NT2/D1 (cell line): ENCODE data around the gene ASAP2.

Experiments
- DNase-seq: peaks from one replicate; pipeline ENCODE4 v3.0.0-alpha.2; 2011; ENCODE audit warnings: low read depth, low spot score
- H3K27me3 ChIP-seq: 2 replicates; pipeline ENCODE4 v1.6.0; 2011; ENCODE audit warnings: mild to moderate bottlenecking; ENCODE audit not compliant: insufficient read length, insufficient read depth
- H3K36me3 ChIP-seq: 2 replicates; pipeline ENCODE4 v1.6.1; 2011; ENCODE audit warnings: mild to moderate bottlenecking, low read length, mixed read lengths; ENCODE audit not compliant: insufficient read depth, insufficient read length
- H3K4me1 ChIP-seq: 2 replicates; pipeline ENCODE4 v1.5.1; 2011; ENCODE audit not compliant: insufficient read depth, insufficient read length
- H3K4me3 ChIP-seq: 2 replicates; pipeline ENCODE4 v1.5.1; 2011; ENCODE audit warnings: low read depth; ENCODE audit not compliant: insufficient read length
- H3K9ac ChIP-seq: 2 replicates; pipeline ENCODE4 v1.6.0; 2011; ENCODE audit warnings: low read depth; ENCODE audit not compliant: insufficient read length
- H3K9me3 ChIP-seq: 2 replicates; pipeline ENCODE4 v1.5.1; 2011; ENCODE audit warnings: mild to moderate bottlenecking, low read length; ENCODE audit not compliant: insufficient read depth
- SUZ12 ChIP-seq: IDR thresholded peaks from 2 replicates; pipeline ENCODE4 v1.6.1; 2011; ENCODE audit not compliant: insufficient read length, insufficient read depth; ENCODE audit errors: extremely low read depth
- YY1 ChIP-seq: IDR thresholded peaks from 2 replicates; pipeline ENCODE4 v1.6.1; 2011; ENCODE audit not compliant: insufficient read length, insufficient read depth
- ZNF274 ChIP-seq: IDR thresholded peaks from 2 replicates; pipeline ENCODE4 v1.6.1; 2011; ENCODE audit warnings: mild to moderate bottlenecking, low read depth, low read length

Gene ASAP2

GRCh38 chr2:9188823-9189222, 17.8 kb upstream of the ASAP2 start:
- Histone ChIP-seq H3K36me3 (no peaks in the 10 kb centered on the region), H3K4me1 (peaks cover 4% of the 10 kb centered on the region), H3K9ac (no peak overlapping the region), H3K27me3 (no peaks in the 10 kb centered on the region), H3K9me3 (no peaks in the 10 kb centered on the region), H3K4me3 (no peak overlapping the region)
- TF ChIP-seq ZNF274: no peak
- no peak for TF ChIP-seq SUZ12
- no peak for TF ChIP-seq YY1
- DNase-seq: no peak

DNA sequence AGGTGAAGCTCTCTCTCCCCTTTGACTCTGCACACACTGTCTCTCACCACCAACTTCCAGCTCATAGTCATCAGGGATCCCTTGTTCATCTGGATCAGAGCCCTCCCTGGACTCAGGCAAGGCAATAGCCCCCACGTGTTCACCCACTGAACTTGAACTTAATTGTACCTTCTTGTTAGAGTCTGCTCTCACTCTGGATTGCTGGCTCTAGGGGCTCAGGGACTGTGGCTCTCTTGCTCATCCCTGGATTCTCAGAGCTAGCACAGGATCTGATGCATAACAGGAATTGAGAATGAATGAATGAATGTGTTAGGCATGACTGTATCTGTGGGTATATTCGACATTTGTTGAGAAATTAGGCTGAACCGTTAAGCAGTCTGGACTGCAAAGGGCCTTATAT, 16.7 kb upstream of the ASAP2 start:
- Histone ChIP-seq H3K9me3 (no peaks in the 10 kb centered on the region), H3K4me3 (no peak overlapping the region), H3K27me3 (no peaks in the 10 kb centered on the region), H3K4me1 (peaks cover 4% of the 10 kb centered on the region), H3K9ac (no peak overlapping the region), H3K36me3 (no peaks in the 10 kb centered on the region)
- TF ChIP-seq SUZ12: no peak
- TF ChIP-seq YY1: no peak
- DNase-seq: no peak

- Histone ChIP-seq H3K27me3 (no peaks in the 10 kb centered on the region), H3K36me3 (no peaks in the 10 kb centered on the region), H3K9me3 (no peaks in the 10 kb centered on the region), H3K4me1 (peaks cover 4% of the 10 kb centered on the region), H3K4me3 (no peak overlapping the region), H3K9ac (no peak overlapping the region)
- DNase-seq: no peak
- TF ChIP-seq SUZ12: no peak
- TF ChIP-seq ZNF274: no peak
- TF ChIP-seq YY1: no peak
These were observed 15.6 kb upstream of the ASAP2 start for GRCh38 chr2:9191041-9191481.

DNA sequence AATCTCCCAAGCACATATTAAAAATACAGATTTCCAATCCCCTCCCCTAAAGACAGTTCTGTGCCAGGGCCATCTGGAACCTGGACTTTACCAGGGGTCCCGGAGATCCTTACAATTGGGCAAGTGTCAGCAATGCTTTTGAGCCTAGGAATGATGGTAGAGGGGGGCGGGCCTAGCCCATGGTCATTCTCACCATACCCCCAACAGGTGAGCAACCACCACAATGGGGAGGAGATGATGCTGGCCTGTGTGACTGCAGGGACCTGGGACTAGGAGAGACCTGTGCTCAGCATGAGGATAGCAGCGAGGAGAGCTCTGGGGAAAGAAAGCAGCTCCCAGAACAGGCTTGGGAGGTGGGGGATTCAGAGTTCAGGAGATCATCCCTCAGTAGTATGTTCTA, 13.9 kb upstream of the ASAP2 start:
- no peaks in the 10 kb centered on the region for H3K36me3 ChIP-seq
- H3K4me3 ChIP-seq: no peak overlapping the region
- no peak for DNase-seq
- H3K9me3 ChIP-seq: no peaks in the 10 kb centered on the region
- H3K4me1 ChIP-seq: peaks cover 4% of the 10 kb centered on the region
- H3K9ac ChIP-seq: no peak overlapping the region
- TF ChIP-seq YY1: no peak
- H3K27me3 ChIP-seq: no peaks in the 10 kb centered on the region

- H3K4me3 ChIP-seq: no peak overlapping the region
- no peaks in the 10 kb centered on the region for H3K27me3 ChIP-seq
- no peaks in the 10 kb centered on the region for H3K36me3 ChIP-seq
- peaks cover 5% of the 10 kb centered on the region for H3K4me1 ChIP-seq
- H3K9me3 ChIP-seq: no peaks in the 10 kb centered on the region
- no peak overlapping the region for H3K9ac ChIP-seq
- no peak for DNase-seq
- TF ChIP-seq SUZ12: no peak
- no peak for TF ChIP-seq ZNF274
- TF ChIP-seq YY1: no peak
These were observed 12.3 kb upstream of the ASAP2 start for GRCh38 chr2:9194352-9194751.

- no peaks in the 10 kb centered on the region for H3K27me3 ChIP-seq
- H3K4me1 ChIP-seq: peaks cover 2% of the 10 kb centered on the region
- H3K9ac ChIP-seq: no peak overlapping the region
- no peaks in the 10 kb centered on the region for H3K9me3 ChIP-seq
- no peak for DNase-seq
- TF ChIP-seq ZNF274 (no peak), SUZ12 (no peak), YY1 (no peak)
- no peaks in the 10 kb centered on the region for H3K36me3 ChIP-seq
- H3K4me3 ChIP-seq: no peak overlapping the region
These were observed 10.0 kb upstream of the ASAP2 start for GRCh38 chr2:9196637-9197036.

DNA sequence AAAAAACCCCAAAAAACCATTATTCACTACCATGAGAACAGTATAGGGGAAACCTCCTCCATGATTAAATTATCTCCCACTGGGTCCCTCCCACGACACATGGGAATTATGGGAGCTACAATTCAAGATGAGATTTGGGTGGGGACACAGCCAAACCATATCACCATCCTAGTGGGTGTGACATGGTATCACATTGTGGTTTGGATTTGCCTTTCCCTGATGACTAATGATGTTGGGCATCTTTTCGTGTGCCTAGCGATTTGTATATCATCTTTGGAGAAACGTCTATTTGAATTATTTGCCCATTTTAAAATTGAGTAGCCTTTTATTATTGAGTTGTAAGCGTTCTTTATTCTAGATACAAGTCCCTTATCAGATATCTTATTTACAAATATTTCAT, 8.7 kb upstream of the ASAP2 start:
- no peak for DNase-seq
- H3K4me3 ChIP-seq: no peak overlapping the region
- no peaks in the 10 kb centered on the region for H3K27me3 ChIP-seq
- TF ChIP-seq YY1: no peak
- TF ChIP-seq SUZ12: no peak
- TF ChIP-seq ZNF274: no peak
- H3K9ac ChIP-seq: no peak overlapping the region
- H3K36me3 ChIP-seq: no peaks in the 10 kb centered on the region
- peaks cover 2% of the 10 kb centered on the region for H3K4me1 ChIP-seq
- H3K9me3 ChIP-seq: no peaks in the 10 kb centered on the region
